Neural progenitor cell (in vitro differentiated cells): ENCODE measurements around the gene ABCC9.

Source experiments
- EZH2phosphoT487 ChIP-seq: fragments of 200-600 bp; sonication (generic); IDR thresholded peaks from 2 replicates; pipeline ENCODE4 v1.6.1; 2017; ENCODE audit warnings: antibody characterized with exemption
- TF ChIP-seq, protein P1 (sequence below): fragments of 200-600 bp; sonication (generic); IDR thresholded peaks from 2 replicates; pipeline ENCODE4 v1.5.1; 2017; ENCODE audit warnings: antibody characterized with exemption, mild to moderate bottlenecking

DNA sequence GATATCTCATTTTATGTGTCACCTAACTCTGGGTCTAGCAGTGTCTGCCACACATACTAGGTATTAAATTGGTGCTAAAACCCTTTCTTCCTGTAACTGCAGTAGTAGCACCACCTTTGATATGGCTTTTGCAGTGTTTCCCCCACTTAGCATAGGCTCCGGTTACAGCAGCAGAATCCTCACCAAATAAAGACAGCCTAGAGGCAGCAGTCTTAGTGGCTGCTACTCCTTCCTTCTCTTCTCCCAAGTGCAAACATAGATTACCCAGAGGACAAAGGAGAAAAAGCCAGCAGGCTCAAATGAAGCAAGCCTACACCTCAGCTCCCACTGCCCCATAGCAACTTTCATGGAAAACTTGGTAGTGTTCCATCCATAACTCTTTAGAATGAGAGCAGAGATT lies 30.1 kb upstream of the ABCC9 start:
- no peak for TF ChIP-seq EZH2phosphoT487
- TF ChIP-seq, protein P1, sequence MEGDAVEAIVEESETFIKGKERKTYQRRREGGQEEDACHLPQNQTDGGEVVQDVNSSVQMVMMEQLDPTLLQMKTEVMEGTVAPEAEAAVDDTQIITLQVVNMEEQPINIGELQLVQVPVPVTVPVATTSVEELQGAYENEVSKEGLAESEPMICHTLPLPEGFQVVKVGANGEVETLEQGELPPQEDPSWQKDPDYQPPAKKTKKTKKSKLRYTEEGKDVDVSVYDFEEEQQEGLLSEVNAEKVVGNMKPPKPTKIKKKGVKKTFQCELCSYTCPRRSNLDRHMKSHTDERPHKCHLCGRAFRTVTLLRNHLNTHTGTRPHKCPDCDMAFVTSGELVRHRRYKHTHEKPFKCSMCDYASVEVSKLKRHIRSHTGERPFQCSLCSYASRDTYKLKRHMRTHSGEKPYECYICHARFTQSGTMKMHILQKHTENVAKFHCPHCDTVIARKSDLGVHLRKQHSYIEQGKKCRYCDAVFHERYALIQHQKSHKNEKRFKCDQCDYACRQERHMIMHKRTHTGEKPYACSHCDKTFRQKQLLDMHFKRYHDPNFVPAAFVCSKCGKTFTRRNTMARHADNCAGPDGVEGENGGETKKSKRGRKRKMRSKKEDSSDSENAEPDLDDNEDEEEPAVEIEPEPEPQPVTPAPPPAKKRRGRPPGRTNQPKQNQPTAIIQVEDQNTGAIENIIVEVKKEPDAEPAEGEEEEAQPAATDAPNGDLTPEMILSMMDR = no peak
